Activated naive CD4-positive, alpha-beta T cell treated with Interleukin-2 at 50 U/mL for 16 hours (primary cell): Measurements from ENCODE around the gene R3HDM2.
"Not testable (repeated sequence)": the region's sequence is repeated elsewhere in the genome, so short reads cannot be mapped to it uniquely, and the experiment has no call there.

ENCODE experiments used
- DNase-seq: peaks from one replicate; pipeline ENCODE4 v3.0.0-alpha.2; 2020

The R3HDM2 gene

GRCh38 chr12:57419495-57419894 lies 11.3 kb downstream of the R3HDM2 start:
- DNase-seq: no peak

- DNase-seq: no peak
These were observed 12.6 kb downstream of the R3HDM2 start for GRCh38 chr12:57418255-57418654.

GRCh38 chr12:57416039-57416996 lies 14.5 kb downstream of the R3HDM2 start:
- no peak for DNase-seq

GRCh38 chr12:57415088-57415487 lies 15.8 kb downstream of the R3HDM2 start:
- DNase-seq: no peak

- DNase-seq: not testable (repeated sequence)
These were observed 16.7 kb downstream of the R3HDM2 start for GRCh38 chr12:57414160-57414559.

GRCh38 chr12:57410534-57410933 lies 20.3 kb downstream of the R3HDM2 start:
- DNase-seq: no peak

- peak; percentile 18 for DNase-seq
These were observed 25.7 kb downstream of the R3HDM2 start for GRCh38 chr12:57404966-57405640.

GRCh38 chr12:57402156-57402555 lies 28.7 kb downstream of the R3HDM2 start:
- DNase-seq: not testable (repeated sequence)

- no peak for DNase-seq
These were observed 29.7 kb downstream of the R3HDM2 start for GRCh38 chr12:57401165-57401564.

GRCh38 chr12:57399718-57400463 lies 31.0 kb downstream of the R3HDM2 start:
- not testable (repeated sequence) for DNase-seq

GRCh38 chr12:57397441-57397840 lies 33.4 kb downstream of the R3HDM2 start:
- DNase-seq: no peak

- no peak for DNase-seq
These were observed 35.7 kb downstream of the R3HDM2 start for GRCh38 chr12:57395121-57395520.

- DNase-seq: no peak
These were observed 40.7 kb downstream of the R3HDM2 start for GRCh38 chr12:57390174-57390573.

- DNase-seq: no peak
These were observed 41.8 kb downstream of the R3HDM2 start for GRCh38 chr12:57389033-57389432.

- no peak for DNase-seq
These were observed 42.4 kb downstream of the R3HDM2 start for GRCh38 chr12:57388425-57388824.

GRCh38 chr12:57386187-57386720 lies 44.6 kb downstream of the R3HDM2 start:
- DNase-seq: no peak

- no peak for DNase-seq
These were observed 45.3 kb downstream of the R3HDM2 start for GRCh38 chr12:57385586-57385985.

GRCh38 chr12:57384478-57384877 lies 46.4 kb downstream of the R3HDM2 start:
- no peak for DNase-seq

GRCh38 chr12:57381693-57382220 lies 49.1 kb downstream of the R3HDM2 start:
- no peak for DNase-seq

- no peak for DNase-seq
These were observed 50.5 kb downstream of the R3HDM2 start for GRCh38 chr12:57380300-57380699.

GRCh38 chr12:57377103-57377840 lies 53.6 kb downstream of the R3HDM2 start:
- no peak for DNase-seq

- DNase-seq: no peak
These were observed 58.6 kb downstream of the R3HDM2 start for GRCh38 chr12:57372233-57372632.
